Measurements from ENCODE around the gene ROM1.
"Not testable (repeated sequence)": the region's sequence is repeated elsewhere in the genome, so short reads cannot be mapped to it uniquely, and the experiment has no call there.

Gene ROM1

DNA sequence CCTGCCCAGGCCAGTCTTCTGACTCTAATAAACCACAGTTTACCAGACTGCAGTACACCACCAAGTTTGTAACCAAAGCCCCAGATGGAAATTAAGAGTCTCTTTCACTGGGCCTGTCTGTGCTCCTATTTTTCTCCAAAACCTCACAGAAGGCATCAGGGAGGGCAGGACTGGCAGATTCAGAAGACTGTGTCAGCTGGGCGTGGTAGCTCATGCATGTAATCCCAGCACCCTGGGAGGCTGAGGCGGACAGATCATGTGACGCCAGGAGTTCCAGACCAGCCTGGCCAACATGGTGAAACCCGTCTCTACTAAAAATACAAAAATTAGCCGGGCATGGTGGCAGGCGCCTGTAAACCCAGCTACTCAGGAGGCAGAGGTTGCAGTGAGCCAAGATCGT, 27.7 kb upstream of the ROM1 start:
- not testable (repeated sequence) for DNase-seq

GRCh38 chr11:62588966-62589637, 24.0 kb upstream of the ROM1 start:
- peak in 16 of 56 donors; percentile 4 to 53 (median 14) for DNase-seq

DNA sequence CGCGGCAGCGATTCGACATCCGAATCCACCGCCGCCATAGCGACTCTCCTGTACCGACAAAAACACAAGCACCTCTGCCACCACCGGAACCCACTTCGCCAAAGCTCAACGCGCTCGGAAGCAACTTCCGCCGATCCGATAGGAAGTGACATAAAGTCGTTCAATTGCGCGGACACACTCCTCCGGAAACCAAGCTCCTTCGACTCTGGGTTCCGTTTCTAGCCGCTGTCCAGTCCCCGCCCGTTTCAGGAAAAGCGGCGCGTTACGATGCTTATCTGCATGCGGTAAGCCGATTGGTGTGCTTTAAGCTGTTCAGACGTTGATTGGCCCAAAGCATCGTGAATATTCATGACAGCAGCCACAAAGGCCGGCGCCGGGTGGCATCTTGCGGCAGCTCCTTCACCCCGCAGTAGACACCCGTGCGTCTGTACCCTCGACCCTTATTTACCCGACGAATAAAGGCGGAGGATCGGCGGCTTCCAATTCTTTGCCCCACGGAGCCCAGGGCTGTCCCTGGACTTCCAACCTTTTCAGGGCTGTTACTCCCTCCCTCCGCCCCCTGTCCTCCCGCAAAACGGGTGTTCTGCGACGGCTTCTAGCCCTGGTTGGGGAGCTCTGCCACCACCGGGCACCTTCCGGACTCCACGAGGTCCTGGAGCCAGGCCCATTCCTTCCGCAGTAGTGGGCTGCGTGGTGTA, 21.5 kb upstream of the ROM1 start, which contains the start of gene TUT1:
Gene TUT1, minus strand, starts transcription at position 76 of the 698 bp plus-strand sequence. Its CDS starts 38 bp downstream, at position 38.
- peak; percentile 67 to 99 (median 96) for DNase-seq

DNA sequence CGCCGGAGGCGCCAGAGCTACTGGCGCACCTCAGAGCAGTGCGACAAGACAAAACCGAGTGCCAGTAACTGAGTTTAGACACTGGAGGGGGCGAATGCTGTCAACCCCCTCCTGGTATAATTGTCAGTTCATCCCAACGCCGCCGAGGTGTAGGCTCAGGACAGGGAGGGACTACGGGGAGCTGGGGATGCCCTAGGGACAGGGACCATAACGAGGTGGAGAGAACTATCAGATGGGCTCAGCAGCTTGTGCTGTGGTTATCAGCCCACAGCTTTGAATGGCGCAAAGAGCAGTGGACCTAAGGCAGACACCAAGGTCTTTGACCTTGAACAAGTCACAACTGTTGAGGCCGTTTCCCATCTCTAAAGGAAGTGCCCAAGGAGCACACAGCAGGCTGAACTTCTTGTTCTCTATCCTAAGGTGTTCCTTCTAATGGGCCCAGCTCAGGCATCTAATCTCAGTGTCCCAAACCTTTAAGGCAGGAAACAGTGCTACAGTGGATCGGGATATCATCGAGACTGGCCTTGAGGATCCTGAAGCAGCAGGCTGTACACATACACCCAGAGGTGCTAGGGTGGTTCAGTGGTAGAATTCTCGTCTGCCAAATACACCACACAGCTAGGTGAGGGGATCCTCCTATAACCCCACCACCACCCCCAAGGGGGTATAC, 20.8 kb upstream of the ROM1 start:
- DNase-seq = peak in 3 of 56 donors; percentile 42 to 73 (median 63)

GRCh38 chr11:62592989-62593421, 20.1 kb upstream of the ROM1 start:
- DNase-seq = peak in 41 of 56 donors; percentile 15 to 74 (median 42)

- DNase-seq = peak in 47 of 56 donors; percentile 15 to 82 (median 44)
Measured at GRCh38 chr11:62593434-62594044, 19.5 kb upstream of the ROM1 start.

DNA sequence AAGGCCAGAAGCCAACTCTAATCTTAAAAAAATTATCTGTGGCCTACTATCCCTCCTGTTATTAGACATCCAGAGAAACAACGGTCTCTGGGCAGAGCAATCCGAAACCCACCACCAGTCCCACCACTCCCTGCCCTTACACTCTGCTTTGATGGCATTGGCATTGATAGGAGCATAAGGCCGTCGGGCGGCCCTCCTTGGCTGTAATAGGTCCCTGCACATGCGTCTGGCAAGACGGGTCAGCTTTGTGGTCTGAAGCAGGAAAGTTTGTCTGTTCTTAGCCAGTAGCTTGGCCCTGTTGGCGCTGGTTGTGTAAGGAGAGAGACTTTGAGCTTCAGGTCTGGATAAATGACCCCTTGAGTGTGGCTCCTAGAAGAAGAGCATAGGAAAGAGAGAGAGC, 17.9 kb upstream of the ROM1 start:
- DNase-seq = no peak

- DNase-seq = peak in 54 of 56 donors; percentile 31 to 94 (median 84)
Measured at GRCh38 chr11:62599069-62599696, 13.9 kb upstream of the ROM1 start.

DNA sequence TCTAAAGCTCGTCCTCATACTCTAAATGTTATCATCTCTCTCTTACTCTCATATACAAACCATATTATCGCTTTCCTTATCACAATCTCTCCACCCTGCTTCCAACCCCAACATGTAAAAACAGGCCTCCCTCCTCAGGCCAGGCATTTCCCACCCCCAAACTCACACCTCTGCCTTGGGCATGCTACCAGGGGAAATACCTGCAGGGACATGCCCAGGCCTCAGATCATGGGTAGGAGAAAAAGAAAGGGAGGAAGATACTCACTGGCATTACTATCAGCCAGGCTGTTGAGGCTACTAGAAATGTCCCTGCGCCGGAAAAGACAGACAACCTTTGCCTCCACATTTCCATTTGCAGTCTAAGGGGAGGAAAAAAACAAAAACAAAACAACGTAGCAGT, 13.2 kb upstream of the ROM1 start:
- DNase-seq = no peak

- DNase-seq = no peak
Measured at GRCh38 chr11:62600367-62601121, 12.5 kb upstream of the ROM1 start.

- DNase-seq = peak in 7 of 56 donors; percentile 34 to 62 (median 49)
Measured at GRCh38 chr11:62601122-62601371, 12.0 kb upstream of the ROM1 start.

GRCh38 chr11:62601372-62602140, 11.5 kb upstream of the ROM1 start, which contains the start of gene MTA2:
TSS of gene MTA2 (minus strand) at chr11:62601865. CDS start at chr11:62601450, 415 bp downstream.
- DNase-seq = peak; percentile 78 to 98 (median 96)

- peak in 50 of 56 donors; percentile 14 to 88 (median 75) for DNase-seq
Measured at GRCh38 chr11:62602141-62603071, 10.7 kb upstream of the ROM1 start.

DNA sequence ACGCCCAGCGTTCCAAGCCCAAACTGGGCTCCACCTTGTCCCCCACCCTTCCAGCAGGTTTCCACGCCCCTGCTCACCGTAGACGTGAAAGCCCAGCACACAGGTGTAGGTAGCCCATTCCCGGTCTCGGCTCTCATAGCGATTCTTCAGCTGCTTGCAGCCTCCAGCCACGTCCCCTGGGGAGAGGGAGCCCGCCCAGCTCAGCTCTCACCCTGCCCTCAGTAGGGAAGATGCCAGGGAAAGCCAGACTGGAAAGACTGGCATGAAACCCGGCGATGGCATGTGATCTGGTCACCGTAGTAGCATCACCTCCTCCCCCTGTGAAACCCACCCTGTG, 10.0 kb upstream of the ROM1 start:
- DNase-seq = no peak

- DNase-seq = no peak
Measured at GRCh38 chr11:62603776-62604299, 9.2 kb upstream of the ROM1 start.

DNA sequence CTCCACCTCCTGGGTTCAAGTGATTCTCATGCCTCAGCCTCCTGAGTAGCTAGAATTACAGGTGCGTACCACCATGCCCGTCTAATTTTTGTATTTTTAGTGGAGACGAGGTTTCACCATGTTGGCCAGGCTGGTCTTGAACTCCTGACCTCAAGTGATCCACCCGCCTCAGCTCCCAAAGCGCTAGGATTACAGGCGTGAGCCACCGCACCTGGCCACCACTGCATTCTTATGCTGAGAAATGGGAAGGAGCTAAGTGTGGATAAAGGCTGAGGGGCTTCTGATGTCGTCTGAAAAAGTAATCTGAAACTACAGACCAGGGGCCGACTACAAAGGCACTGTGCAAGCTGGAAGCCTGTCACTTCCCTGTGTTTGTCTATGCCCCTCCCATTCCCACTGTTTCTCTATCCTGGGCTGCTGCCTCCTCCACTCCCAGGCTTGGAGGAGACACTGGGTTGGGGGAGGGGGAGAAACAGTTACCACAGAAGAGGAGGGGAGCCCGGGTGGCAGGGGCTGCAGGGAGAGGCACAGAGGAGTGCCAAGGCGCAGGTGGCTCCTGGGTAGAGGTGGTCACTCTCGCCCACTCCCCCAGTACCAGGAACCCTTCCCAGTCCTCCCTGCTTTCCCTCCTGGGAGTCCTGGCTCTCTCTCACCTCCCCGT, 8.5 kb upstream of the ROM1 start:
- peak in 3 of 56 donors; percentile 2 to 23 (median 7) for DNase-seq

DNA sequence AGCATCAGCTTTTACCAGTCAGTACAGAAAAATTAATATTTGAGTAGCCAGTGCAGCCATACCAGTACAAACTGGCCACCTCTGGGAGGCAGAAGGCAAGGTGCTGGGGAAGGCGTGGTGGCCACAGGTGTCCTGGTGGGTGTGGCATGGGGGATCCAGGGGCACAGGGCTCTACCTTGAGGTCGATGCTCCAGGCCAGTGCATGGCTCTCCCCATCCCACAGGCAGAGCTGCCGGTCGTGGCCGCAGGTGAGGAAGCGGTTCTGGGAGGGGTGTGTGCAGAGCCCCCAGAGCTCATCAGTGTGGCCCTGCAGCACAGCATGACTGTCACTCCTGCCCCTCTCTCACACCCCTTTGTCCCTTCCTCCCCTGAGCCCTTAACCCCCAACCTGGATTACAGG, 7.6 kb upstream of the ROM1 start:
- DNase-seq = no peak

DNA sequence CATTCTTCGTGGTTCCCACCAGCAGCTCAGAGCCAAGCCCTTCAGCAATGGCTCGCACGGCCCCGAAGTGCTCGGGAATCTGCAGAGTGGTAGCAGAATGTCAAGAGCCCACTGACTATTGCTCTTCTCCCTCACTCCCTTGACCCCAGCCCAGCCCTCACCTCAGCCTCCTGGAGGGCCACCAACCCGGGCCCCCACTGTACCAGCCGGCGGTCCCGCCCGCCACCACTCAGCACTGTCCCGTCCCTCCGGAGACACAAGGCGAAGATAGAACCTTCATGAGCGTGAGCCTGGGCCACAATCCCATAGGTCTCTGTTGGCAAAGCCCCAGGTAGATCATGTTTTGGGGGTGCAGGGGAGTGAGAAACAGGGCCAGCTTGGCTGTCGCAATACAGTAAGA, 7.2 kb upstream of the ROM1 start:
- no peak for DNase-seq

All from nucleus accumbens (tissue), 56 donors.